ENCODE data around the gene SNX32. TPM values are rescaled to one million over a fixed set of nuclear protein-coding genes. Genes with fewer than 3 reads are reported as not detected.

Gene SNX32
- polyA plus RNA-seq, 1 donor (not counting 4 experiments of a cell fraction or from before 2014, with no cell fraction given): 0.12 TPM

GRCh38 chr11:65855927-65856363 lies 22.2 kb downstream of the SNX32 start:
- H3K27me3 ChIP-seq (ENCODE audit: control insufficient read depth, extremely low read depth, insufficient read depth, low read length): no peaks in the 10 kb centered on the region
- no peak for DNase-seq (ENCODE audit: low read depth, low spot score)
- H3K4me1 ChIP-seq (ENCODE audit: control insufficient read depth, extremely low read depth, insufficient read depth, low read length): peaks cover 24% of the 10 kb centered on the region
- H4K20me1 ChIP-seq (ENCODE audit: control insufficient read depth, extremely low read depth, insufficient read depth, low read length): peaks cover 50% of the 10 kb centered on the region
- H2AFZ ChIP-seq (ENCODE audit: control insufficient read depth, low read length): no peak overlapping the region
- TF ChIP-seq, protein P1, sequence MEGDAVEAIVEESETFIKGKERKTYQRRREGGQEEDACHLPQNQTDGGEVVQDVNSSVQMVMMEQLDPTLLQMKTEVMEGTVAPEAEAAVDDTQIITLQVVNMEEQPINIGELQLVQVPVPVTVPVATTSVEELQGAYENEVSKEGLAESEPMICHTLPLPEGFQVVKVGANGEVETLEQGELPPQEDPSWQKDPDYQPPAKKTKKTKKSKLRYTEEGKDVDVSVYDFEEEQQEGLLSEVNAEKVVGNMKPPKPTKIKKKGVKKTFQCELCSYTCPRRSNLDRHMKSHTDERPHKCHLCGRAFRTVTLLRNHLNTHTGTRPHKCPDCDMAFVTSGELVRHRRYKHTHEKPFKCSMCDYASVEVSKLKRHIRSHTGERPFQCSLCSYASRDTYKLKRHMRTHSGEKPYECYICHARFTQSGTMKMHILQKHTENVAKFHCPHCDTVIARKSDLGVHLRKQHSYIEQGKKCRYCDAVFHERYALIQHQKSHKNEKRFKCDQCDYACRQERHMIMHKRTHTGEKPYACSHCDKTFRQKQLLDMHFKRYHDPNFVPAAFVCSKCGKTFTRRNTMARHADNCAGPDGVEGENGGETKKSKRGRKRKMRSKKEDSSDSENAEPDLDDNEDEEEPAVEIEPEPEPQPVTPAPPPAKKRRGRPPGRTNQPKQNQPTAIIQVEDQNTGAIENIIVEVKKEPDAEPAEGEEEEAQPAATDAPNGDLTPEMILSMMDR (optimal IDR thresholded peaks at IDR 0.05 in 1 of 3, IDR thresholded peaks at IDR 0.05 in 1 of 3, conservative IDR thresholded peaks at IDR 0.05 in 1 of 3; ENCODE audit: extremely low read depth in 1 of 3, insufficient read depth in 2 of 3, low read length in 3 of 3): no peak
- TF ChIP-seq EZH2 (IDR thresholded peaks at IDR 0.05; ENCODE audit: low read length): no peak
- no peak overlapping the region for H3K27ac ChIP-seq (ENCODE audit: control insufficient read depth, insufficient read depth, low read length)
- FAIRE-seq: no peak
- H3K4me3 ChIP-seq (ENCODE audit: control insufficient read depth in 2 of 3, extremely low read depth in 1 of 3, insufficient read depth in 2 of 3, low read depth in 1 of 3, low read length in 3 of 3): peak overlapping the region; percentile 83 to 96 (median 91)
- peaks cover 47% of the 10 kb centered on the region for H3K79me2 ChIP-seq (ENCODE audit: control insufficient read depth, insufficient read depth, low read length)
- peaks cover 7% of the 10 kb centered on the region for H3K9me1 ChIP-seq (ENCODE audit: control insufficient read depth, extremely low read depth, insufficient read depth, low read length)
- H3K9ac ChIP-seq (ENCODE audit: control insufficient read depth, extremely low read depth, insufficient read depth, low read length): peak overlapping the region; percentile 83
- H3K4me2 ChIP-seq (ENCODE audit: control insufficient read depth, extremely low read depth, insufficient read depth, low read depth, low read length): peak overlapping the region; percentile 100
- dilution Hi-C loops (cut with MboI; ENCODE audit: extremely low pct_ligation_motif_present, low sequenced_read_pairs): no loop called here
- H3K9me3 ChIP-seq (ENCODE audit: control insufficient read depth, low read depth, low read length): no peaks in the 10 kb centered on the region
- peaks cover 35 to 46% of the 10 kb centered on the region in 2 experiments for H3K36me3 ChIP-seq (ENCODE audit: control insufficient read depth in 2 of 2, extremely low read depth in 1 of 2, insufficient read depth in 2 of 2, low read length in 2 of 2)

- no peak overlapping the region for H2AFZ ChIP-seq (ENCODE audit: control insufficient read depth, low read length)
- H3K9me1 ChIP-seq (ENCODE audit: control insufficient read depth, extremely low read depth, insufficient read depth, low read length): peaks cover 7% of the 10 kb centered on the region
- DNase-seq (ENCODE audit: low read depth, low spot score) (no peak), FAIRE-seq (no peak)
- peaks cover 45% of the 10 kb centered on the region for H4K20me1 ChIP-seq (ENCODE audit: control insufficient read depth, extremely low read depth, insufficient read depth, low read length)
- peaks cover 35 to 43% of the 10 kb centered on the region in 2 experiments for H3K36me3 ChIP-seq (ENCODE audit: control insufficient read depth in 2 of 2, extremely low read depth in 1 of 2, insufficient read depth in 2 of 2, low read length in 2 of 2)
- TF ChIP-seq, protein P1 (optimal IDR thresholded peaks at IDR 0.05 in 1 of 3, IDR thresholded peaks at IDR 0.05 in 1 of 3, conservative IDR thresholded peaks at IDR 0.05 in 1 of 3; ENCODE audit: extremely low read depth in 1 of 3, insufficient read depth in 2 of 3, low read length in 3 of 3): no peak
- dilution Hi-C loops (cut with MboI; ENCODE audit: extremely low pct_ligation_motif_present, low sequenced_read_pairs): no loop called here
- H3K27me3 ChIP-seq (ENCODE audit: control insufficient read depth, extremely low read depth, insufficient read depth, low read length): no peaks in the 10 kb centered on the region
- H3K79me2 ChIP-seq (ENCODE audit: control insufficient read depth, insufficient read depth, low read length): peaks cover 56% of the 10 kb centered on the region
- no peaks in the 10 kb centered on the region for H3K9me3 ChIP-seq (ENCODE audit: control insufficient read depth, low read depth, low read length)
- peak overlapping the region; percentile 83 to 96 (median 91) for H3K4me3 ChIP-seq (ENCODE audit: control insufficient read depth in 2 of 3, extremely low read depth in 1 of 3, insufficient read depth in 2 of 3, low read depth in 1 of 3, low read length in 3 of 3)
- peaks cover 28% of the 10 kb centered on the region for H3K4me1 ChIP-seq (ENCODE audit: control insufficient read depth, extremely low read depth, insufficient read depth, low read length)
- peak overlapping the region; percentile 50 for H3K27ac ChIP-seq (ENCODE audit: control insufficient read depth, insufficient read depth, low read length)
- H3K9ac ChIP-seq (ENCODE audit: control insufficient read depth, extremely low read depth, insufficient read depth, low read length): peak overlapping the region; percentile 83
- H3K4me2 ChIP-seq (ENCODE audit: control insufficient read depth, extremely low read depth, insufficient read depth, low read depth, low read length): peak overlapping the region; percentile 100
These were observed 23.1 kb downstream of the SNX32 start for GRCh38 chr11:65856689-65857499.

All from keratinocyte (primary cell).